ENCODE data around the gene SLC25A21. TPM values are rescaled to one million over a fixed set of nuclear protein-coding genes. Genes with fewer than 3 reads are reported as not detected.

SLC25A21 gene
- polyA plus RNA-seq, 2 of the 4 experiments (the other 2 are of a cell fraction) = 0.68 to 1.4 TPM

DNA sequence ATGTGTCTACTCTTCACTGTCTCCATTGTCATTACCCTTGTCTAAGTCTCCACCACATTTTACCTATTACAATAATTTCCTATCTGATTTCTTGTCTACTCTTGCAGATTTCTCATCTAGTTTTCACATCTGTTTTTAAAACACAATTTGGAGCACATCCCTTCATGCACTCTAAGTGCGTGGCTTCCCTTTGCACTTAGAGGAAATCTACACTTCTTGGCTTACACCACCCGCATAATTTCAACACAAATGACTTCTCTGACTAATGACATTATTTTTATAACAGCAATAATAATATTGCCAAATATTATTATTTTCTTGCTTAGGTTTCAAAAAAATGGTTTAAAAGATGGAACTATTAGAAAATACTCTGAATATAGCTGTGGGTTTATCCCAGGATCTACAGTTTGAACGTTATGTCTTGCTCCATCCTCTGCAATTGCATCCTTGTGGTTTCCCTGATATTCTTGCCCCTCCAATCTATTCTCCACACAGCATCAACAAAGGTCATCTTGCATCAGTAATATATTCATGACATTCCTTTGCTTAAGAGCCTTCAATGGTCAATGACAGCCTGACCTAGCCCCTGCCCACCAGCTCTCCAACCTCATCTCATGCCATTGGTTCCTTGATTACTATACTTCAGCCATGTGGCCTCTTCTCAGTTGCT lies 153.7 kb downstream of the SLC25A21 start (continued):
- TF ChIP-seq, protein P1, sequence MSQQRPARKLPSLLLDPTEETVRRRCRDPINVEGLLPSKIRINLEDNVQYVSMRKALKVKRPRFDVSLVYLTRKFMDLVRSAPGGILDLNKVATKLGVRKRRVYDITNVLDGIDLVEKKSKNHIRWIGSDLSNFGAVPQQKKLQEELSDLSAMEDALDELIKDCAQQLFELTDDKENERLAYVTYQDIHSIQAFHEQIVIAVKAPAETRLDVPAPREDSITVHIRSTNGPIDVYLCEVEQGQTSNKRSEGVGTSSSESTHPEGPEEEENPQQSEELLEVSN (IDR thresholded peaks at IDR 0.05; ENCODE audit: borderline replicate concordance, low read depth) = no peak
- TF ChIP-seq USF2 (IDR thresholded peaks at IDR 0.05) (no peak), CEBPB (IDR thresholded peaks at IDR 0.05) (no peak)

GRCh38 chr14:37013078-37013477 lies 159.3 kb downstream of the SLC25A21 start:
- no peak overlapping the region for H3K4me2 ChIP-seq
- ChIA-PET CTCF (no interaction called here), POLR2A (no interaction called here)
- H3K9me3 ChIP-seq = no peaks in the 10 kb centered on the region
- no peak for ATAC-seq
- H3K4me3 ChIP-seq = no peak overlapping the region
- 60% methylated on average over 4 of the region's 4 CpGs for WGBS (ENCODE audit: missing lambda C conversion rate)
- FAIRE-seq = no peak
- TF ChIP-seq KDM1A (IDR thresholded peaks at IDR 0.05; ENCODE audit: low read depth) (no peak), HOXB5 (CRISPR knock-in tag; IDR thresholded peaks at IDR 0.05) (no peak), BHLHE40 (IDR thresholded peaks at IDR 0.05; ENCODE audit: low read depth, low read length) (no peak), JUN (IDR thresholded peaks at IDR 0.05) (no peak), POLR2AphosphoS2 (conservative IDR thresholded peaks at IDR 0.05; ENCODE audit: low read length) (no peak), MAFK (IDR thresholded peaks at IDR 0.05; ENCODE audit: partially characterized antibody) (no peak)
- no peak for DNase-seq (ENCODE audit: low read depth in 1 of 2, low spot score in 1 of 2)
- no peaks in the 10 kb centered on the region for H3K4me1 ChIP-seq
- no peak overlapping the region for H3K27ac ChIP-seq

DNA sequence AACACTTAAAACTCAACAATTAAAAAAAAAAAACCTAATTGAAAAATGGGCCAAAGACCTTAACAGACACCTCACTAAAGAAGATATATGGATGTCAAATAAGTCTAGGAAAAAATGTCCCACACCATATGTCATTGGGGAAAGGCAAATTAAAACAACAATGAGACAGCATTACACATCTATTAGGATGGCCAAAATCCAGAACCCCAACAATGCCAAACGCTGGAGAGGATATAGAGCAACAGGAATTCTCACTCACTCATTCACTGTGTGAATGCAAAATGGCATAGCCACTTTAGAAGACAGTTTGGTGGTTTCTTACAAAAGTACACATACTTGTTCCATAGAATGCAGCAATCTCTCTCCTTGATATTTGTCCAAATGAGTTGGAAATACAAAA lies 173.7 kb downstream of the SLC25A21 start:
- no peak for TF ChIP-seq CBX8 (IDR thresholded peaks at IDR 0.05)
- no peak for TF ChIP-seq KDM1A (IDR thresholded peaks at IDR 0.05; ENCODE audit: low read depth)
- TF ChIP-seq BCL3 (IDR thresholded peaks at IDR 0.05) = no peak
- TF ChIP-seq, protein P2, sequence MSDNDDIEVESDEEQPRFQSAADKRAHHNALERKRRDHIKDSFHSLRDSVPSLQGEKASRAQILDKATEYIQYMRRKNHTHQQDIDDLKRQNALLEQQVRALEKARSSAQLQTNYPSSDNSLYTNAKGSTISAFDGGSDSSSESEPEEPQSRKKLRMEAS (IDR thresholded peaks at IDR 0.05) = no peak
- no peak for TF ChIP-seq RNF2 (IDR thresholded peaks at IDR 0.05; ENCODE audit: borderline replicate concordance, low read depth)
- TF ChIP-seq EHF (CRISPR knock-in tag; IDR thresholded peaks at IDR 0.05) = no peak
- TF ChIP-seq CHD2 (IDR thresholded peaks at IDR 0.05; ENCODE audit: low read length, partially characterized antibody) = no peak
- TF ChIP-seq ZSCAN20 (CRISPR knock-in tag; IDR thresholded peaks at IDR 0.05) = no peak
- TF ChIP-seq TFCP2L1 (CRISPR knock-in tag; IDR thresholded peaks at IDR 0.05) = no peak
- TF ChIP-seq PHF8 (IDR thresholded peaks at IDR 0.05; ENCODE audit: borderline replicate concordance, low read depth) = no peak
- no peak for TF ChIP-seq EHMT2 (IDR thresholded peaks at IDR 0.05; ENCODE audit: low read depth)
- TF ChIP-seq, protein P3, sequence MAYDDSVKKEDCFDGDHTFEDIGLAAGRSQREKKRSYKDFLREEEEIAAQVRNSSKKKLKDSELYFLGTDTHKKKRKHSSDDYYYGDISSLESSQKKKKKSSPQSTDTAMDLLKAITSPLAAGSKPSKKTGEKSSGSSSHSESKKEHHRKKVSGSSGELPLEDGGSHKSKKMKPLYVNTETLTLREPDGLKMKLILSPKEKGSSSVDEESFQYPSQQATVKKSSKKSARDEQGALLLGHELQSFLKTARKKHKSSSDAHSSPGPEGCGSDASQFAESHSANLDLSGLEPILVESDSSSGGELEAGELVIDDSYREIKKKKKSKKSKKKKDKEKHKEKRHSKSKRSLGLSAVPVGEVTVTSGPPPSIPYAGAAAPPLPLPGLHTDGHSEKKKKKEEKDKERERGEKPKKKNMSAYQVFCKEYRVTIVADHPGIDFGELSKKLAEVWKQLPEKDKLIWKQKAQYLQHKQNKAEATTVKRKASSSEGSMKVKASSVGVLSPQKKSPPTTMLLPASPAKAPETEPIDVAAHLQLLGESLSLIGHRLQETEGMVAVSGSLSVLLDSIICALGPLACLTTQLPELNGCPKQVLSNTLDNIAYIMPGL (CRISPR knock-in tag; IDR thresholded peaks at IDR 0.05; ENCODE audit: borderline replicate concordance) = no peak
- no peak for TF ChIP-seq NPAS2 (CRISPR knock-in tag; IDR thresholded peaks at IDR 0.05; ENCODE audit: borderline replicate concordance)
- no peak for TF ChIP-seq PBX3 (IDR thresholded peaks at IDR 0.05)
- TF ChIP-seq, protein P4, sequence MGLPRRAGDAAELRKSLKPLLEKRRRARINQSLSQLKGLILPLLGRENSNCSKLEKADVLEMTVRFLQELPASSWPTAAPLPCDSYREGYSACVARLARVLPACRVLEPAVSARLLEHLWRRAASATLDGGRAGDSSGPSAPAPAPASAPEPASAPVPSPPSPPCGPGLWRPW (IDR thresholded peaks at IDR 0.05) = no peak
- TF ChIP-seq FOSL2 (IDR thresholded peaks at IDR 0.05) = no peak
- no peak for TF ChIP-seq FOSL2 (CRISPR knock-in tag; IDR thresholded peaks at IDR 0.05)
- ATAC-seq (no peak), FAIRE-seq (no peak), DNase-seq (ENCODE audit: low read depth in 1 of 2, low spot score in 1 of 2) (no peak)
- no peak overlapping the region; a peak in 1 of 6 replicates for H3K27ac ChIP-seq
- no peak overlapping the region for H3K4me3 ChIP-seq
- no peak overlapping the region for H3K4me2 ChIP-seq
- CTCF ChIA-PET = no interaction called here
- 52% methylated on average over 1 of the region's 1 CpG for WGBS (ENCODE audit: missing lambda C conversion rate)
- peaks cover 25% of the 10 kb centered on the region for H3K4me1 ChIP-seq
- no peaks in the 10 kb centered on the region for H3K9me3 ChIP-seq
- POLR2A ChIA-PET = no interaction called here
